PFSK-1 (cell line): ENCODE results near the gene PIEZO1.

Experiments
- POLR2AphosphoS5 ChIP-seq: IDR thresholded peaks from 2 replicates; pipeline ENCODE4 v1.6.1; 2012; ENCODE audit warnings: low read depth, mild to moderate bottlenecking, control low read depth, low read length, moderate library complexity
- REST ChIP-seq, 2 experiments: IDR thresholded peaks; 2 replicates each; pipeline versions ENCODE4 v1.6.1 to v1.8.0; 2011 to 2012; ENCODE audit warnings: low read depth in 2 of 2, low read length in 2 of 2, control low read depth in 1 of 2, inconsistent platforms in 1 of 2, mild to moderate bottlenecking in 1 of 2, moderate library complexity in 1 of 2; ENCODE audit not compliant: insufficient read depth in 1 of 2
- SIN3A ChIP-seq: IDR thresholded peaks from 2 replicates; pipeline ENCODE4 v1.6.1; 2012; ENCODE audit warnings: mild to moderate bottlenecking, low read length, moderate library complexity, borderline replicate concordance; ENCODE audit not compliant: insufficient read depth

DNA sequence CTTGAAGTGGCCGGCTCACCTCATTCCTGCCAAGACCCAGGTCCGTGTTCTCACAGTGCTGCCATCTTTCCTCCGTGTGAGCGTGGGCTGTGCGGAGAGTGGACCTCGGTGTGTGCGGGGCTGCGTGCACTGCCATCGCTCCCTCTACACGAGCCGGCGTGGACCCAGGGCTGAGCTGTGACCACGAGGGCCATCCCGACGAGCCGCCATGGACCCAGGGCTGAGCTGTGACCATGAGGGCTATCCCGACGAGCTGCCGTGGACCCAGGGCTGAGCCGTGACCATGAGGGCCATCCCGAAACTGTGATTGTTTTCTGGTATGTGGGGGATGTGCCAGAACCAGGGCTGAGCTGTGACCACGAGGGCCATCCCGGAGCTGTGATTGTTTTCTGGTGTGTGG is 113.2 kb downstream of the PIEZO1 start:
- no peak for TF ChIP-seq POLR2AphosphoS5
- no peak for TF ChIP-seq SIN3A
- TF ChIP-seq REST (IDR thresholded peaks at IDR 0.05; ENCODE audit: insufficient read depth in 1 of 2, low read depth in 2 of 2, low read length in 2 of 2): no peak
